GM19438 (cell line): ENCODE results near the gene OCLN.
"Not testable (repeated sequence)": the region's sequence is repeated elsewhere in the genome, so short reads cannot be mapped to it uniquely, and the experiment has no call there.

Source experiments
- ATAC-seq: cut with Tn5 transposase; IDR thresholded peaks from one replicate; pipeline ENCODE4 v1.9.1; 2021; ENCODE audit warnings: low read depth; ENCODE audit not compliant: unreplicated experiment

The OCLN gene

GRCh38 chr5:69527128-69527770 is 34.7 kb downstream of the OCLN start:
- no peak for ATAC-seq

GRCh38 chr5:69528035-69528434 is 35.4 kb downstream of the OCLN start:
- no peak for ATAC-seq

- ATAC-seq = no peak
Measured at GRCh38 chr5:69528609-69529008, 36.0 kb downstream of the OCLN start.

- no peak for ATAC-seq
Measured at GRCh38 chr5:69530561-69531405, 38.2 kb downstream of the OCLN start.

GRCh38 chr5:69531406-69531801 is 38.8 kb downstream of the OCLN start:
- ATAC-seq = no peak

- ATAC-seq = not testable (repeated sequence)
Measured at GRCh38 chr5:69537911-69538310, 45.3 kb downstream of the OCLN start.

- ATAC-seq = not testable (repeated sequence)
Measured at GRCh38 chr5:69538735-69539134, 46.1 kb downstream of the OCLN start.

GRCh38 chr5:69541347-69541746 is 48.8 kb downstream of the OCLN start:
- not testable (repeated sequence) for ATAC-seq

GRCh38 chr5:69542838-69543618 is 50.4 kb downstream of the OCLN start:
- not testable (repeated sequence) for ATAC-seq

GRCh38 chr5:69544602-69545001 is 52.0 kb downstream of the OCLN start:
- not testable (repeated sequence) for ATAC-seq

GRCh38 chr5:69559908-69560330 is 67.3 kb downstream of the OCLN start, which contains the start of gene GTF2H2C:
GTF2H2C (plus strand) TSS chr5:69560191; CDS start chr5:69565133, 4,942 bp downstream.
- ATAC-seq = peak; percentile 91

- ATAC-seq = not testable (repeated sequence)
Measured at GRCh38 chr5:69560587-69561431, 68.2 kb downstream of the OCLN start.

GRCh38 chr5:69566172-69566571 is 73.6 kb downstream of the OCLN start:
- not testable (repeated sequence) for ATAC-seq

- ATAC-seq = not testable (repeated sequence)
Measured at GRCh38 chr5:69568072-69568471, 75.5 kb downstream of the OCLN start.

- not testable (repeated sequence) for ATAC-seq
Measured at GRCh38 chr5:69583356-69583755, 90.8 kb downstream of the OCLN start.

GRCh38 chr5:69596114-69596840 is 103.7 kb downstream of the OCLN start:
- not testable (repeated sequence) for ATAC-seq

- ATAC-seq = not testable (repeated sequence)
Measured at GRCh38 chr5:69601947-69602346, 109.4 kb downstream of the OCLN start.

GRCh38 chr5:69606839-69607238 is 114.2 kb downstream of the OCLN start:
- not testable (repeated sequence) for ATAC-seq
